Kidney (tissue), 14 donors: Measurements from ENCODE around the gene LASP1. TPM values are rescaled to one million over a fixed set of nuclear protein-coding genes. Genes with fewer than 3 reads are reported as not detected.
A peak's percentile ranks its signal among the peaks of the same experiment; 100 is the strongest.
"Not testable (repeated sequence)": the region's sequence is repeated elsewhere in the genome, so short reads cannot be mapped to it uniquely, and the experiment has no call there.

Source experiments
- DNase-seq, 5 donors: peaks; one replicate each; pipeline ENCODE4 v3.0.0-alpha.2; 2013 to 2020
- FAIRE-seq: peaks from 2 replicates; lab custom pipeline; 2012; peaks lifted over from hg19 to GRCh38; lab: Jason Lieb, UNC
- H3K27ac ChIP-seq, 2 donors: one replicate each; pipeline ENCODE4 v1.7.0; 2013; ENCODE audit warnings: low read depth in 2 of 2, low read length in 2 of 2, inconsistent platforms in 1 of 2
- H3K27me3 ChIP-seq: one replicate; pipeline ENCODE4 v1.7.1; 2013; ENCODE audit warnings: low read length, inconsistent platforms; ENCODE audit not compliant: control insufficient read depth, insufficient read depth
- H3K36me3 ChIP-seq, 3 donors: one replicate each; pipeline versions ENCODE4 v1.7.0 to v1.7.1; 2013; ENCODE audit warnings: low read length in 3 of 3, control low read depth in 1 of 3, inconsistent platforms in 1 of 3; ENCODE audit not compliant: insufficient read depth in 3 of 3, control insufficient read depth in 2 of 3
- H3K4me1 ChIP-seq, 3 donors: one replicate each; pipeline versions ENCODE4 v1.7.0 to v1.7.1; 2013; ENCODE audit warnings: low read length in 3 of 3, inconsistent platforms in 1 of 3, low read depth in 1 of 3; ENCODE audit not compliant: control insufficient read depth in 2 of 3, insufficient read depth in 2 of 3
- H3K4me3 ChIP-seq, 3 donors: one replicate each; pipeline versions ENCODE4 v1.7.0 to v1.8.1; 2013; ENCODE audit warnings: low read length in 3 of 3, control low read depth in 1 of 3, inconsistent platforms in 1 of 3
- H3K9ac ChIP-seq, 3 donors: one replicate each; pipeline versions ENCODE4 v1.7.0 to v1.7.1; 2013; ENCODE audit warnings: low read length in 3 of 3, control low read depth in 1 of 3, inconsistent platforms in 1 of 3
- H3K9me3 ChIP-seq, 3 donors: one replicate each; pipeline versions ENCODE4 v1.7.0 to v1.7.1; 2013; ENCODE audit warnings: low read length in 3 of 3, control low read depth in 1 of 3, inconsistent platforms in 1 of 3; ENCODE audit not compliant: control insufficient read depth in 2 of 3, insufficient read depth in 1 of 3
- CTCF ChIP-seq: IDR thresholded peaks from 3 replicates; pipeline ENCODE4 v1.5.1; 2012; ENCODE audit warnings: mild to moderate bottlenecking, moderate library complexity, borderline replicate concordance; ENCODE audit not compliant: insufficient read depth; ENCODE audit errors: extremely low read depth
- intact Hi-C: fragments of 100-400 bp; cut with DNase I; formaldehyde crosslinking; loops from one replicate; pipeline ENCODE4 v1.11.1; 2022
- polyA plus RNA-seq: library from polyadenylated mRNA; stranded (reverse); fragments of 350-450 nt; fragmentation: Illumina TruSeq; extraction: RNeasy Lipid Tissue Mini Kit (QIAGEN cat#74804); gene quantifications from one replicate; pipeline ENCODE4 v1.2.3, GENCODE V29; 2014; ENCODE audit warnings: low read depth, low replicate concordance; ENCODE audit not compliant: insufficient read depth
- total RNA-seq: library from RNA; stranded (reverse); fragmentation: NEBNext Ultra II Directional; extraction: Animal tissue kit (Norgen Biotek cat#: 25700); gene quantifications from one replicate; pipeline ENCODE4 v1.2.1, GENCODE V29; 2021
- donor health status: control.
- donor health status: control.
- donor health status: control.
- donor health status: control.
- donor health status: control.
- donor health status: DM: yes; HTN: yes; CAD: no.
- donor health status: Normal renal cell carcinoma (clear cell type).

LASP1 gene
- total and polyA plus RNA-seq, 2 donors from 2014 or later, result 62.5 to 138 TPM

GRCh38 chr17:38908676-38909181 lies 38.9 kb downstream of the LASP1 start:
- Histone ChIP-seq H3K27me3 (no peaks in the 10 kb centered on the region), H3K9me3 (no peaks in the 10 kb centered on the region), H3K27ac (peak overlapping the region; percentile 63 to 68), H3K4me3 (no peak overlapping the region), H3K36me3 (peaks cover 2 to 7% (median 2%) of the 10 kb centered on the region in 3 donors), H3K9ac (peak overlapping the region in 1 of 3 donors; percentile 26), H3K4me1 (peaks cover 0 to 27% (median 23%) of the 10 kb centered on the region in 3 donors)
- intact Hi-C loops, result no loop called here
- FAIRE-seq (no peak), DNase-seq (peak; percentile 38 to 83 (median 64))
- TF ChIP-seq CTCF, result no peak

DNA sequence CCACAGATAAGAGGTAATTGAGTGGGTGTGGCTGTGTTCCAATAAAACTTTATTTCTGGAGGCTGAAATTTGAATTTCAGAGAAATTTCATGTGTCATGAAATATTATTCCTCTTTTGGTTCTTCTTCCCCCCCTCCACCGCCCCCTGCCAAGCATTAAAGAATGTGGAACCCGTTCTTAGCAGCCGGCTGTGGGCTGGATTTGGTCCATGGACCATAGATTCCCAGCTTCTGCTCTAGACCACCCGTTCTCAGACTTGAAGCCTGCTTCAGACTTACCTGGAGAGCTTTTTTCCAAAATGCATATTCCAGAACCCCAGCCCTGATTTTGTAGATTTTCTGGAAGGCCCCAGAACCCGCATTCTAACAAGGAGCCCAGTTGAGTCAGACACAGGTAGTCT lies 40.5 kb downstream of the LASP1 start:
- DNase-seq (peak in 2 of 5 donors; percentile 13 to 20), FAIRE-seq (no peak)
- Histone ChIP-seq H3K36me3 (peaks cover 0 to 8% (median 7%) of the 10 kb centered on the region in 3 donors), H3K9me3 (no peaks in the 10 kb centered on the region), H3K27me3 (no peaks in the 10 kb centered on the region), H3K27ac (no peak overlapping the region), H3K9ac (no peak overlapping the region), H3K4me1 (peaks cover 0 to 27% (median 27%) of the 10 kb centered on the region in 3 donors), H3K4me3 (no peak overlapping the region)
- intact Hi-C loops, result no loop called here
- no peak for TF ChIP-seq CTCF

GRCh38 chr17:38911081-38911730 lies 41.3 kb downstream of the LASP1 start:
- TF ChIP-seq CTCF, result no peak
- FAIRE-seq (no peak), DNase-seq (peak in 1 of 5 donors; percentile 62)
- intact Hi-C loops, result no loop called here
- H3K9ac ChIP-seq, result no peak overlapping the region
- no peaks in the 10 kb centered on the region for H3K27me3 ChIP-seq
- peaks cover 0 to 27% (median 27%) of the 10 kb centered on the region in 3 donors for H3K4me1 ChIP-seq
- no peak overlapping the region for H3K27ac ChIP-seq
- H3K9me3 ChIP-seq, result no peaks in the 10 kb centered on the region
- H3K36me3 ChIP-seq, result peaks cover 0 to 15% (median 9%) of the 10 kb centered on the region in 3 donors
- no peak overlapping the region for H3K4me3 ChIP-seq

DNA sequence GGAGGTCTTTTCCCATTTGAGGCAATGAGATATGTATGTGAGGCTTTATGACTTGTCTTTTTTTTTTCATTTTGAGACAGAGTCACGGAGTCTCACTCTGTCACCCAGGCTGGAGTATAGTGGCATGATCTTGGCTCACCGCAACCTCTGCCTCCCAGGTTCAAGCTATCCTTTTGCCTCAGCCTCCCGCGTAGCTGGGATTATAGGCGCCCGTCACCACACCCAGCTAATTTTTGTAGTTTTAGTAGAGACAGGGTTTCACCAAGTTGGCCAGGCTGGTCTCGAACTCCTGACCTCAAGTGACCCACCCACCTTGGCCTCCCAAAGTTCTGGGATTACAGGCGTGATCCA lies 41.8 kb downstream of the LASP1 start:
- peaks cover 0 to 15% (median 9%) of the 10 kb centered on the region in 3 donors for H3K36me3 ChIP-seq
- peaks cover 0 to 27% (median 27%) of the 10 kb centered on the region in 3 donors for H3K4me1 ChIP-seq
- FAIRE-seq, H3K27me3 ChIP-seq, intact Hi-C loops, H3K9me3 ChIP-seq, H3K4me3 ChIP-seq, DNase-seq, H3K9ac ChIP-seq: not testable (repeated sequence)
- peak overlapping the region in 1 of 2 donors; percentile 49 for H3K27ac ChIP-seq
